Heart right ventricle (tissue), 16 donors: Measurements from ENCODE around the gene FSTL5. TPM values are rescaled to one million over a fixed set of nuclear protein-coding genes. Genes with fewer than 3 reads are reported as not detected.

Experiments
- ATAC-seq, 8 donors: fragments of 200-7000 bp; cut with Tn5 transposase; one replicate each; pipeline ENCODE4 v1.9.1; 2020; ENCODE audit warnings: mild to moderate bottlenecking in 8 of 8, moderate library complexity in 8 of 8, moderate number of reproducible peaks in 1 of 8
- DNase-seq, 2 donors: peaks; one replicate each; pipeline ENCODE4 v3.0.0-alpha.2; 2020
- H3K27ac ChIP-seq, 10 donors: fragments of 200-600 bp; sonication (generic) in 2 of 10; one replicate each; pipeline versions ENCODE4 v1.5.0 to v1.8.0; 2020 to 2022; ENCODE audit warnings: mild to moderate bottlenecking in 3 of 10
- H3K27me3 ChIP-seq, 7 donors: fragments of 200-600 bp; one replicate each; pipeline ENCODE4 v1.8.0; 2021 to 2022; ENCODE audit warnings: mild to moderate bottlenecking in 2 of 7
- H3K36me3 ChIP-seq, 9 donors: fragments of 200-600 bp; sonication (generic) in 1 of 9; one replicate each; pipeline versions ENCODE4 v1.5.0 to v1.8.0; 2020 to 2022; ENCODE audit warnings: mild to moderate bottlenecking in 2 of 9
- H3K4me1 ChIP-seq, 9 donors: fragments of 200-600 bp; sonication (generic) in 1 of 9; one replicate each; pipeline versions ENCODE4 v1.5.0 to v1.8.0; 2020 to 2022; ENCODE audit warnings: mild to moderate bottlenecking in 4 of 9
- H3K4me3 ChIP-seq, 10 donors: fragments of 200-600 bp; sonication (generic) in 2 of 10; one replicate each; pipeline versions ENCODE4 v1.5.0 to v1.8.0; 2020 to 2022; ENCODE audit warnings: mild to moderate bottlenecking in 7 of 10, moderate library complexity in 2 of 10
- H3K9me3 ChIP-seq, 11 donors: fragments of 200-600 bp in 10 of 11; sonication (generic) in 2 of 11; one replicate each; pipeline versions ENCODE4 v1.5.0 to v1.8.0; 2013 to 2022; ENCODE audit warnings: mild to moderate bottlenecking in 2 of 11, control low read depth in 1 of 11, moderate library complexity in 1 of 11
- WGBS, 2 donors: extraction: QIAGEN DNeasy Blood & Tissue Kit; methylation state at CpG; one replicate each; pipeline ENCODE4 v1.1.7; 2013; ENCODE audit warnings: inconsistent platforms in 1 of 2; 5-methylcytosine and 5-hydroxymethylcytosine counted together
- intact Hi-C, 10 donors: fragments of 100-400 bp; cut with DNase I; formaldehyde crosslinking; loops; one replicate each; pipeline versions ENCODE4 v1.11.1 to v1.14.2; 2022
- polyA plus RNA-seq, 2 donors: library from polyadenylated mRNA; stranded (reverse); fragments of 200-250 nt; gene quantifications; one replicate each; pipeline ENCODE4 v1.2.3, GENCODE V29; 2013
- total RNA-seq, 10 donors: library from RNA; stranded (reverse); fragmentation: NEBNext Ultra II Directional in 3 of 10; extraction: Animal tissue kit (Norgen Biotek cat#: 25700) in 3 of 10; gene quantifications; one replicate each; pipeline versions ENCODE4 v1.2.1 to v1.2.4, GENCODE V29; 2021 to 2023
- TF ChIP-seq, protein P1 (sequence below), 9 donors: fragments of 200-600 bp; sonication (generic) in 2 of 9; IDR thresholded peaks; one replicate each; pipeline versions ENCODE4 v1.5.0 to v1.8.0; 2021 to 2022; ENCODE audit warnings: antibody characterized with exemption in 9 of 9, mild to moderate bottlenecking in 5 of 9, moderate library complexity in 1 of 9
- donor health status: Arrhythmogenic right ventricular cardiomyopathy.
- donor health status: ischemic (EF 13 %, LVEDD 7.1; RV severe dilation, severe dysfunction).
- donor health status: healthy with polysubstance abuse.
- donor health status: DM: no; HTN: yes; CAD: no.
- donor health status: DM: no; HTN: no; CAD: no.
- donor health status: ischemic (EF 25% LVEDD 6.9; RV normal size, moderate dysfunction).
- donor health status: ischemic (EF 25% LVEDD 5.7; RV mildly dilated, moderate dysfunction).
- donor health status: healthy.
- donor health status: DM: yes; HTN: yes; CAD: no.
- donor health status: Ischemic cardiomyopathy.
- donor health status: ischemic (EF 35%, LVEDD 5.7; RV mildly dilated, moderate dysfunction).
- donor health status: nonischemic (EF 11% LVEDD 7.7; RV severe dilation, severe dysfunction).
- donor health status: DM: yes; HTN: yes; CAD: no.
- donor health status: PGD.
- donor health status: ischemic (EF 29% LVEDD 5.4; RV normal size, mild dysfunction).
- donor health status: nonischemic (EF 23%, LVEDD 6.1; RV moderate dilation, normal function).

The FSTL5 gene
- total and polyA plus RNA-seq, 12 donors = 0.01 TPM; not detected in 11

DNA sequence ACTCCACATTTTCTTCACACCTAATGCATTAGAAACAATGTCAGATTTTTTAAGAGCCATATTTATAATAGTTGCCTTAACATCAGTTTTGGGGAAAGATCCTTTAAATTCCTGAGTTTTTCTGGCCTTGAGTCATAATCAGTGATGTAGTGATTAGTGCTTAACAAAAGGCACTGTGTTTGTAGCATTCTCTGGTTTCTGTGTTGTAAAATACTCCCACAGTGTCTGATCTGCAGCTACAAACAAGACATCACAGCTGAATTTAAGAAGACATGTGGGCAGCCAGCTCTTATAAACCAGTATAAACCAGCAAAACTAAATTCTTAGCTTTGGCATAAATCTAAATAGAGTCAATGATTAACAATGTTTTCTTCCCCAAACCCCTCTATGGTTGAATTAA lies 233.8 kb downstream of the FSTL5 start:
- intact Hi-C loops = loop anchor here in 1 of 10 donors (10.0 kb wide), 1 partner anchor 635 kb away; no protein-coding TSS in a partner anchor
- no peak for ATAC-seq
- TF ChIP-seq, protein P1, sequence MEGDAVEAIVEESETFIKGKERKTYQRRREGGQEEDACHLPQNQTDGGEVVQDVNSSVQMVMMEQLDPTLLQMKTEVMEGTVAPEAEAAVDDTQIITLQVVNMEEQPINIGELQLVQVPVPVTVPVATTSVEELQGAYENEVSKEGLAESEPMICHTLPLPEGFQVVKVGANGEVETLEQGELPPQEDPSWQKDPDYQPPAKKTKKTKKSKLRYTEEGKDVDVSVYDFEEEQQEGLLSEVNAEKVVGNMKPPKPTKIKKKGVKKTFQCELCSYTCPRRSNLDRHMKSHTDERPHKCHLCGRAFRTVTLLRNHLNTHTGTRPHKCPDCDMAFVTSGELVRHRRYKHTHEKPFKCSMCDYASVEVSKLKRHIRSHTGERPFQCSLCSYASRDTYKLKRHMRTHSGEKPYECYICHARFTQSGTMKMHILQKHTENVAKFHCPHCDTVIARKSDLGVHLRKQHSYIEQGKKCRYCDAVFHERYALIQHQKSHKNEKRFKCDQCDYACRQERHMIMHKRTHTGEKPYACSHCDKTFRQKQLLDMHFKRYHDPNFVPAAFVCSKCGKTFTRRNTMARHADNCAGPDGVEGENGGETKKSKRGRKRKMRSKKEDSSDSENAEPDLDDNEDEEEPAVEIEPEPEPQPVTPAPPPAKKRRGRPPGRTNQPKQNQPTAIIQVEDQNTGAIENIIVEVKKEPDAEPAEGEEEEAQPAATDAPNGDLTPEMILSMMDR (IDR thresholded peaks at IDR 0.05) = no peak

DNA sequence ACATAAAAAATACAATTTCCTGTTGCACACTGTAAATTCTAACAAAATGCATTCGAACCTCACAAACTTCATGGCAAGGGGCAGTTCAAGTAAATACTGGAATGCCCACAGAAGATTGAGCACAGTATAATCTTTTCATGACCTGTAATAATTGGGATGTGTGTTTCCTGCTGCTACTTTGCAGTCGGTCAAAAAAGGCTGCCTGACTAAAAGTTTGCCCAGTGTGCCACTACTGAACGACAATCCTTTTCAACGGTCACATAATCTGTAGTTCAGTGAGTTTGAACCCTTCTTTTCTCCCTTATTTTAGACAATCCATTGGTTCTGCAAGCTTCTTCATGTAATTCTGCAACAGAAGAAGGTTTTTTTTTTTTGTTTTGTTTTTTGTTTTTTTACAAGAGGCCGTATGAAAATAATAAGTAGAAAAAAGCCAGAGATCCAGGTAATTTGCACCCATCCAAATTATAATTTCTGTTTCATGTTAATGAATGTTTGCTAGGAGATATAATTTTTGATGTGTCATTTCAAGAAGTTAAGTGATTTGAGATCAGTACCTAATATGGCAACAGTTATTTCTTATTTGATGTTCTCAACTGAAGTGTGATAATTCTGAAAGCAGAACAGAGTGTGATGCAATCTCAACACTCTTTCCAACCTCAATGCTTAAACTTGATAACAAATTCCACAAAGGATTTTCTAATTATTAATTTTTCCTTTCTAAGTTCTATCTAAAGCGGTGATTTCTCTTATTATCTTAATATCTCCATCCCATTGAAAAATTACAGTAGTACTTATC lies 237.6 kb downstream of the FSTL5 start:
- Histone ChIP-seq H3K9me3 (no peaks in the 10 kb centered on the region), H3K4me3 (no peak overlapping the region), H3K27me3 (no peaks in the 10 kb centered on the region), H3K36me3 (no peaks in the 10 kb centered on the region), H3K27ac (no peak overlapping the region), H3K4me1 (no peaks in the 10 kb centered on the region)
- 78 to 81% methylated on average over 6 of the region's 6 CpGs for WGBS, 2 donors
- intact Hi-C loops = no loop called here
- DNase-seq (no peak), ATAC-seq (no peak)
- TF ChIP-seq, protein P1 (IDR thresholded peaks at IDR 0.05) = no peak

More for the DNA sequence above, 233.8 kb downstream of the FSTL5 start:
- Histone ChIP-seq H3K36me3 (no peaks in the 10 kb centered on the region), H3K4me3 (no peak overlapping the region), H3K27ac (no peak overlapping the region), H3K9me3 (no peaks in the 10 kb centered on the region), H3K4me1 (no peaks in the 10 kb centered on the region), H3K27me3 (no peaks in the 10 kb centered on the region)
- no peak for DNase-seq

DNA sequence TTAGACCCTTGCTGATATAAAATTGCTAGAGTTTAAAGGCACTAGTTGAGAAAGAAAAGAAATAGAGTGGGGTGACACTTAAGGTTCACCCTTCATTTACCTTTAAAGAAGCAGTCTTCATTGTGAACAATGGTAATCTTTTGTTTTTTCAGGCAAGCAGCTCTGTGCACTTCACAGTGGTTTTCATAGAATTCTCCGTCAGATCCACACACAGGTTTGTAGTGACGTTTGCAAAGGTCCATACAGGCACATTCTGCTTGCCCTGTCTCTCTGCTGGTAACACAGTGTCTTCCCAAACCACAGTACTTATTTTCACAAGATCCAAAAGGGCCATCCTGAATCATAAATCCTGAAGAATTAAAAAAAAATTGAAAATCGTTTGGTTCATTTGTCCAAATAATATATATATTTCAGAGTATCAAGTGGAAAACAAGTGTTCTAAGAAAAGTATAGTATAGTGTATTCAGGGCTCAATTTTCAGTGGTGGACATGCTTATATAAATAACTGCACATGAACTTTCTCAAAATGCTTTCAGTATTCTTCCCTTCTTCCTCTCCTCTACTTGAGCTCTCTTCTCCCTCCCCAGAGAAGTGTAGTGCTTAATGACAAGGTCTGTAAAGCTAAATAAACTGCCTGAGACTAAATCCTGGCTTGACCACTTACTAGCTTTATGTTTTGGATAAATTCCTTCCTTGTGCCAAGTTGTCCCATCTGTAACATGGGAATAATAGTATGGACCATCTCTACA lies 243.3 kb downstream of the FSTL5 start:
- WGBS, 2 donors = 65 to 80% methylated on average over 3 of the region's 3 CpGs
- H3K4me1 ChIP-seq = no peaks in the 10 kb centered on the region
- TF ChIP-seq, protein P1 (IDR thresholded peaks at IDR 0.05) = no peak
- no peak overlapping the region for H3K27ac ChIP-seq
- no peaks in the 10 kb centered on the region for H3K36me3 ChIP-seq
- H3K27me3 ChIP-seq = no peaks in the 10 kb centered on the region
- DNase-seq (no peak), ATAC-seq (no peak)
- no peak overlapping the region for H3K4me3 ChIP-seq
- H3K9me3 ChIP-seq = no peaks in the 10 kb centered on the region
- intact Hi-C loops = no loop called here

DNA sequence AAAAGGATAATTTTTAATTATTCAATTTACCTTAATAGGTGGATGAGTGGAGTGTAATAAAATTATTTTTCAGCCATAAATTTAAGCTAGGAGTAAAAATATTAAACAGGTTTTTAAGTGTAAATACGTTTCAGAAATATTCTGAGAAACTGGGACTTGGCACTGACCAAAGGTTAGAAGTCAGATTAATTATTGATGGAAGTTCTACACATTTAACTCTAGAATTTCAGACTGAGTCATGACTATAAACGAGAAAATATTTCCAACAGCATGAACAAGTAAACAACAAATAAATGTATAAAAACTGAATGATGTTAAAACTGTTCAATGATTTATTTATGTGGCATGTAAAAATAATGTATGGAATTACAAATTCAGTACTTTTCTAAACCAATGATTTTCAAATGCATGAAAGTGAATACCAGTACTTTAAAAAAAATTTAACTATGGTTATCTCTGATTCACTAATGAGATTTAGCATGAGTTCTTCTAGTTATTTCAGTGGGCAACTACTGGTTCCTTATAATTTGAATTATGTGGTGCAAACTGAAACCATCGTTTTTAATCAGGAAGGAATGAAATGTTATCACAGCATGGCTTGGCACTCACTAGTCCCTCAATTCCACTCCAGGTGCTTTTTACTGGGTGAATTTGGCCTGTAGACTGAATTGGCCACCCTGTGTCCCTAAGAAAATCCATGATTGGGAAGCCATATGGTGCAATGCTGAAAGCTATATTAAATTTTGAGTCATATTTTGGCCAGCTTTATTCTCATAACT lies 244.2 kb downstream of the FSTL5 start:
- ATAC-seq (no peak), DNase-seq (no peak)
- no peak overlapping the region for H3K4me3 ChIP-seq
- TF ChIP-seq, protein P1 (IDR thresholded peaks at IDR 0.05) = no peak
- no peaks in the 10 kb centered on the region for H3K36me3 ChIP-seq
- H3K27ac ChIP-seq = no peak overlapping the region
- H3K9me3 ChIP-seq = no peaks in the 10 kb centered on the region
- H3K4me1 ChIP-seq = no peaks in the 10 kb centered on the region
- intact Hi-C loops = no loop called here
- WGBS, 2 donors = 41 to 54% methylated on average over 3 of the region's 3 CpGs
- no peaks in the 10 kb centered on the region for H3K27me3 ChIP-seq
